Measurements from ENCODE around the gene KRT75.
"Not testable (repeated sequence)": the region's sequence is repeated elsewhere in the genome, so short reads cannot be mapped to it uniquely, and the experiment has no call there.

The KRT75 gene

GRCh38 chr12:52415870-52416750 lies 18.1 kb downstream of the KRT75 start:
- DNase-seq, result no peak

GRCh38 chr12:52414936-52415335 lies 19.2 kb downstream of the KRT75 start:
- DNase-seq, result no peak

GRCh38 chr12:52413782-52414345 lies 20.3 kb downstream of the KRT75 start:
- DNase-seq, result no peak

- no peak for DNase-seq
These were observed 21.0 kb downstream of the KRT75 start for GRCh38 chr12:52413202-52413601.

GRCh38 chr12:52411815-52412214 lies 22.4 kb downstream of the KRT75 start:
- DNase-seq, result no peak

- DNase-seq, result not testable (repeated sequence)
These were observed 23.5 kb downstream of the KRT75 start for GRCh38 chr12:52410589-52411248.

- no peak for DNase-seq
These were observed 26.3 kb downstream of the KRT75 start for GRCh38 chr12:52407918-52408317.

- DNase-seq, result no peak
These were observed 28.2 kb downstream of the KRT75 start, which contains the start of gene KRT82 for GRCh38 chr12:52405922-52406385. Gene KRT82, minus strand, starts transcription at chr12:52406335. Its CDS starts 58 bp downstream, at chr12:52406277.

GRCh38 chr12:52404951-52405350 lies 29.2 kb downstream of the KRT75 start:
- DNase-seq, result no peak

GRCh38 chr12:52403561-52403960 lies 30.6 kb downstream of the KRT75 start:
- DNase-seq, result no peak

GRCh38 chr12:52402873-52403540 lies 31.2 kb downstream of the KRT75 start:
- no peak for DNase-seq

GRCh38 chr12:52402377-52402776 lies 31.8 kb downstream of the KRT75 start:
- no peak for DNase-seq

- DNase-seq, result no peak
These were observed 32.2 kb downstream of the KRT75 start for GRCh38 chr12:52401926-52402325.

GRCh38 chr12:52401526-52401925 lies 32.6 kb downstream of the KRT75 start:
- no peak for DNase-seq

GRCh38 chr12:52400906-52401305 lies 33.3 kb downstream of the KRT75 start:
- DNase-seq, result no peak

- no peak for DNase-seq
These were observed 34.4 kb downstream of the KRT75 start for GRCh38 chr12:52399756-52400155.

- no peak for DNase-seq
These were observed 36.0 kb downstream of the KRT75 start for GRCh38 chr12:52398176-52398575.

GRCh38 chr12:52396656-52397055 lies 37.5 kb downstream of the KRT75 start:
- DNase-seq, result no peak

GRCh38 chr12:52395761-52396434 lies 38.3 kb downstream of the KRT75 start:
- DNase-seq, result no peak

- no peak for DNase-seq
These were observed 39.2 kb downstream of the KRT75 start for GRCh38 chr12:52394836-52395405.

- DNase-seq, result no peak
These were observed 41.6 kb downstream of the KRT75 start for GRCh38 chr12:52392465-52393007.

- DNase-seq, result peak; percentile 86
These were observed 42.6 kb downstream of the KRT75 start for GRCh38 chr12:52391618-52392002.
